22Rv1 (cell line): ENCODE results near the gene FABP3.

Experiments
- H3K27ac ChIP-seq: fragments of 450-650 bp; 2 replicates; pipeline ENCODE4 v1.5.1; 2017
- ZFX ChIP-seq: fragments of 450-650 bp; IDR thresholded peaks from 2 replicates; pipeline ENCODE4 v1.6.1; 2017; ENCODE audit warnings: antibody characterized with exemption, borderline replicate concordance
- TF ChIP-seq, protein P1 (sequence below): fragments of 450-650 bp; IDR thresholded peaks from 2 replicates; pipeline ENCODE4 v1.5.1; 2017; ENCODE audit warnings: mild to moderate bottlenecking

Gene FABP3

DNA sequence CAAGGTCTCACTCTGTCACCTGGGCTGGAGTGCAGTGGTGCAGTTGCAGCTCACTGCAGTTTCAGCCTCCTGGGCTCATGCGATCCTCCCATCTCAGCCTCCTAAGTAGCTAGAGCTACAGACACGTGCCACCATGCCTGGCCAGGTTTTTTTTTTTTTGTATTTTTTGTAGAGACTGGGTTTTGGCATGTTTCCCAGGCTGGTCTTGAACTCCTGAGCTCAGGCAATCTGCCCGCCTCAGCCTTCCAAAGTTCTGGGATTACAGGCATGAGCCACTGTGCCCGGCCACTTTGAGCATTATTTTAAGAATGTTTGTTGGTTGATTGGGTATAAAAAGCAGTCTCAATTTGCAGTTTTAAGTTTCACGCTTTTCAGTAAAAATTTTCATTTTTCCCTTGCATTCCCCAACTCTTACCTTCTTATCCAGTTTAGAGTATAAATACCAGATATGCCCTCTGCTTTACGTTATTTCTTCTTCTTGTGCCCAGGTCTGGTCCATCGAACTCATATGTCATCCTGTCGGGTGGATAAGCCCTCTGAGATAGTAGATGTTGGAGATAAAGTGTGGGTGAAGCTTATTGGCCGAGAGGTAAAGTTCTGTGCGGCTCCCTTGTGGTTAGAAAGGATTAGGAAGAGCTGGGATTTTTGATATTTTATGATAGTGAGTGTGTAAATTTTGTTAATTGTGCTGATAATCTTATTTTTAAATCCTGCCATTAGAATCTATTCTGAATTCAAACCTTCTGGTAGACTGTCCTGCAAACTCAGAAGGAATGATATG is 36.0 kb downstream of the FABP3 start:
- no peak overlapping the region for H3K27ac ChIP-seq

DNA sequence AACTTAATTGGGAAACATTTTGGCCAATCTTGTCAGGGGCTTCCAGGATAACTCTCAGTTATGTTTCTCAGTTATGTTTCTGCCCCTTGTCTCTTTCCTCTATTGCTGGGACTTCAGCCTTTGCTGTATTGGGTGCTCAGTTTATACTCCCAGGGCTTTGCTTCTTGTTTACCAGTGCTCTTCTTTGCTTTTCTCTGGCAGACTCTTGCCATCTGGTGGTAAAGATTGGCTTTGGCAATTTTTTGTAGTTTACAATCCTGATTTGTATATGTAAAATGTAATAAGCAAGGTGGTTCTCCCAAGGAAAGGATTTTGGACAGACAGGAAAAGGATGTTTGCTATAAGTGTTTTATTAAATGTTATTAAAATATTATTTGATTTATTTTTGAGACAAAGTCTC is 37.9 kb downstream of the FABP3 start:
- no peak overlapping the region for H3K27ac ChIP-seq
- TF ChIP-seq ZFX = no peak
- TF ChIP-seq, protein P1, sequence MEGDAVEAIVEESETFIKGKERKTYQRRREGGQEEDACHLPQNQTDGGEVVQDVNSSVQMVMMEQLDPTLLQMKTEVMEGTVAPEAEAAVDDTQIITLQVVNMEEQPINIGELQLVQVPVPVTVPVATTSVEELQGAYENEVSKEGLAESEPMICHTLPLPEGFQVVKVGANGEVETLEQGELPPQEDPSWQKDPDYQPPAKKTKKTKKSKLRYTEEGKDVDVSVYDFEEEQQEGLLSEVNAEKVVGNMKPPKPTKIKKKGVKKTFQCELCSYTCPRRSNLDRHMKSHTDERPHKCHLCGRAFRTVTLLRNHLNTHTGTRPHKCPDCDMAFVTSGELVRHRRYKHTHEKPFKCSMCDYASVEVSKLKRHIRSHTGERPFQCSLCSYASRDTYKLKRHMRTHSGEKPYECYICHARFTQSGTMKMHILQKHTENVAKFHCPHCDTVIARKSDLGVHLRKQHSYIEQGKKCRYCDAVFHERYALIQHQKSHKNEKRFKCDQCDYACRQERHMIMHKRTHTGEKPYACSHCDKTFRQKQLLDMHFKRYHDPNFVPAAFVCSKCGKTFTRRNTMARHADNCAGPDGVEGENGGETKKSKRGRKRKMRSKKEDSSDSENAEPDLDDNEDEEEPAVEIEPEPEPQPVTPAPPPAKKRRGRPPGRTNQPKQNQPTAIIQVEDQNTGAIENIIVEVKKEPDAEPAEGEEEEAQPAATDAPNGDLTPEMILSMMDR = peak; percentile 78

More for the DNA sequence above, 36.0 kb downstream of the FABP3 start:
- TF ChIP-seq, protein P1 = no peak
- TF ChIP-seq ZFX = no peak

DNA sequence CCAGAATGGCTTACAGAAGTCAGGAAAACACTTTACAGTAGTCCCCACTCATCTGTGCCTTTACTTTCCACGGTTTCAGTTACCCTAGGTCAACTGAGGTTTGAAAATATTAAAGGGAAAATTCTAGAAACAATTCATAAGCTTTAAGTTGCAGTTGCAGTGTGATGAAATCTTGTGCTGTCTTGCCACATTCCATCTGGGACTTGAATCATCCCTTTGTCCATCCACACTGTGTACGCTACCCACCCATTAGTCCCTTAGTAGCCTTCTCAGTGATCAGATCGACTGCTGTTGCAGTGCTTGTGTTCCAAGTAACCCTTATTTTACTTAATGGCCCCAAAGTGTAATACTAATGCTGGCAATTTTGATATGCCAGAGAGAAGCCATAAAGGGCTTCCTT is 45.5 kb downstream of the FABP3 start:
- H3K27ac ChIP-seq = no peak overlapping the region
- no peak for TF ChIP-seq ZFX
- TF ChIP-seq, protein P1 = no peak

DNA sequence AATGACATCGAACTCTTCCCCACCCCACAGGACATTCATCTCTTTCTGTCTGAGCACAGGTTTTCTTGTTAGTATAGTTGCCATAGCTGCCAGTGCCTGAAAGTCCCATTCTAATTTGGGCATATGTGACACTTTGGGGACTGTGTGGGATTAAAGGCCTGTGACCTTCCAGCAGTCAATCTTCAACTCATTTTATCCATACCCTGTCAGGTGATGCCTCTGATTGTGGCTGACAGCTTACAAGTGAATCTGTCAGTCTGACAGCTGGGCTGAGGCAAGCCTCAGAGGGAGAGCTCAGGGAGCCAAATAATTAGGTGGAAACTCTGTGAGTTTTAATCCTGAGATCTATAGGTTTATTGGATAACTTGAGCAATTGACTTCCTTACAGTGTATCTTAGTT is 46.4 kb downstream of the FABP3 start:
- H3K27ac ChIP-seq = no peak overlapping the region
- TF ChIP-seq, protein P1 = no peak
- TF ChIP-seq ZFX = no peak

DNA sequence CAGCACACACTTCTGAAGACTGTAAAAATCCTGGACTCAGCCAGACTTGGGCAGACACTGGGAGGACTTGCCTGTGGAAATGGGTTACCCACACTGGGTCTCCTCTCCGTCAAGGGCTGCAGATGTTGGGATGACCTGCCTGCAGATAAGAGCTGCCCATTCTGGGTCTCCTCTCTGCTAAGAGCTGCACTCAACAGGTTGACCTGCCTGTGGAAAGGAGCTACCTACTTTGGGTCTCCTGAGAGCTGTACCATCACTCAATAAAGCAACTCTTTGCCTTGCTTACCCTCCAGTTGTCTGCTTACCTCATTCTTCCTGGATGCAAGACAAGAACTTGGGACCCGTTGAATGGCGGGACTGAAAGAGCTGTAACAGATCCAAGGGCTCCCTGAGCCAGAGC is 47.9 kb downstream of the FABP3 start:
- no peak for TF ChIP-seq ZFX
- TF ChIP-seq, protein P1 = no peak
- H3K27ac ChIP-seq = no peak overlapping the region

DNA sequence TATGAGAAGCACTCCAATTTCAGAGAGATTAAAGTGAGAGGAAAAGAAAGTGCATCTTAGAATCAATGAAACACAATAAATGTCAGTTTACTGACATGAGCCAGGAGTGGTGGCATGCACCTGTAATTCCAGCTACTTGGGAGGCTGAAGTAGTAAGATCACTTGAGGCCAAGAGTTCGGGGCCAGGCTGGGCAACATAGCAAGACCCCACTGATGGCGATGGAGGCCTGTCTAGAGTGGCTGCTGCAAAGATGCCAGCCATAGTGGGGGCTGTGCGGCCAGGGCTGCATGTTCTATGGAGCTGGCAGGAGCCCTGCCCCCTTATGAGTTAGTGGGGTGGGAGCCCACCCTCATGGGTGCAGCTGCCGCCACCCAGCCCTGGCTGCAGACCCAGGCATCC is 48.8 kb downstream of the FABP3 start:
- no peak overlapping the region for H3K27ac ChIP-seq
- TF ChIP-seq, protein P1 = no peak
- no peak for TF ChIP-seq ZFX

DNA sequence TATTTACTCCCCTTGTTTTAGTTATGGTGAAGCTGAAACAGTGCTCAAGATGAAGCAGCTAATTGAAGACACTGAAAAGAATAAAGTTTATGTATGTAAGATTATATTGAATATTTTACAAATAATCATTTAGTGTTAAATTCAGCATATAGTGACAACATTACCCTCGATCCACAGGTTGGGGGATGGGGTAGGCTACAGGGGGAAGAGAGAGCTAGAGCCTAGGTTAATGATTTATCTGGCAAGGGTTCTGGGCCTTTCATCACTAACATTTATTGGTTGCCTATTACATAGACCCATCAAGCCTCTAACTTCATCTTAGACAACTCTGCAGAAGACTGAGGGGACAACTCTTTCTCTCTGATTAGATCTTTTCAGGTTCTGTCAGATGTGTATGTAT is 54.7 kb downstream of the FABP3 start:
- TF ChIP-seq, protein P1 = no peak
- no peak for TF ChIP-seq ZFX
- H3K27ac ChIP-seq = no peak overlapping the region
